Body of pancreas (tissue), 4 donors: ENCODE results near the gene MAP3K6.

ENCODE experiments used
- CTCF ChIP-seq, 7 experiments: fragments of 450-650 bp in 4 of 7; fragments of 200-600 bp in 3 of 7; sonication (generic) in 3 of 7; IDR thresholded peaks; one replicate each; pipeline ENCODE4 v1.5.1; 2016 to 2019; ENCODE audit warnings: antibody characterized with exemption in 7 of 7
- POLR2A ChIP-seq, 3 donors: fragments of 450-650 bp; IDR thresholded peaks; one replicate each; pipeline ENCODE4 v1.6.1; 2016; ENCODE audit warnings: antibody characterized with exemption in 3 of 3, mild to moderate bottlenecking in 2 of 3

DNA sequence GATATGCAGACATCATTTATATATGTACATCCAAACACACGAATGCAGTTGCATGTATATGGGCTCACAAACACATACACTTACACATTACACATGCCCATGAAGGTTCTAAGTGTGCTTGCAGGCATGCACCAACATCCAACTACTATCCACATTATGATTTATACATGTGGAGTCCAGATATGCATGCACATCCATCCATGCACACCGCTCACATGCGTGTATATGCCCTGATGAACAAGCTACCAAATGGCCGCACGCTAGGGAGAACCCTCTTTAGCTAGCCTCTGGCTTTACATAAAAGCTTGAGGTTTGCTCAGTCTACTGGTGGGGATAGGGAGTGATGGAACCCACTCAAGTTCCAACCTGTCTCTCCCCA, 34.2 kb upstream of the MAP3K6 start:
- TF ChIP-seq POLR2A (IDR thresholded peaks at IDR 0.05) (no peak), CTCF (IDR thresholded peaks at IDR 0.05) (no peak)
